ENCODE measurements around the gene SEC63.

DNA sequence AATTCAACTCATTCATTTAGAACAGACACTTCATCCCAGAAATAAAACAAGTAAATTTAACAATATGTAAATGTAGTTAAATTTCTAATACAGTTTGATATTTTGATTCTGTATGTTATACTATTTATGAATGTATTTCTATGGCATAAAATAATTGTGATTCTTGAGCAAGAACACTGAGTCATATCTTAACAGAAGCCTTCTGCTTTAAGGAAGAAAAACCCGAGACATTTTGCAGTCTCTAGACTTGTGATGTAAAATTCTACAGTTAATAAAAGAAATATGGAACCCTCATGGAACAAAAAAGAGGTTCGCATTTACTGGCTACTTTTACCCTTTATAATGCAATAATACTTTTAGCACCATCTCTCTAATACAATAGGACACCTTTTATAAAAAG is 86.0 kb downstream of the SEC63 start:
- TF ChIP-seq EZH2phosphoT487 (IDR thresholded peaks at IDR 0.05; ENCODE audit: insufficient read depth, low read depth) (no peak), EZH2 (IDR thresholded peaks at IDR 0.05; ENCODE audit: insufficient read depth, poor library complexity, severe bottlenecking) (no peak)
